Measurements from ENCODE around the gene ZFAND5.

ZFAND5 gene

GRCh38 chr9:72305707-72306106 is 59.3 kb downstream of the ZFAND5 start:
- no peak for FAIRE-seq
- no peak for TF ChIP-seq CTCF (IDR thresholded peaks at IDR 0.05; ENCODE audit: insufficient read depth, missing control alignments)

GRCh38 chr9:72305102-72305546 is 59.9 kb downstream of the ZFAND5 start:
- no peak for TF ChIP-seq CTCF (IDR thresholded peaks at IDR 0.05; ENCODE audit: insufficient read depth, missing control alignments)
- no peak for FAIRE-seq
- no peak for DNase-seq (ENCODE audit: insufficient read length, low spot score)

More at GRCh38 chr9:72305707-72306106, 59.3 kb downstream of the ZFAND5 start:
- DNase-seq (ENCODE audit: insufficient read length, low spot score): no peak

- FAIRE-seq (no peak), DNase-seq (ENCODE audit: insufficient read length, low spot score) (no peak)
- no peak for TF ChIP-seq CTCF (IDR thresholded peaks at IDR 0.05; ENCODE audit: insufficient read depth, missing control alignments)
These were observed 60.5 kb downstream of the ZFAND5 start for GRCh38 chr9:72304538-72304937.

Measured in D721Med (cell line).